Type B pancreatic cell (in vitro differentiated cells): ENCODE data around the gene LBP. TPM values are rescaled to one million over a fixed set of nuclear protein-coding genes. Genes with fewer than 3 reads are reported as not detected.

Experiments used
- DNase-seq: peaks from one replicate; pipeline ENCODE4 v3.0.0; 2021; ENCODE audit warnings: mixed read lengths; ENCODE audit not compliant: unreplicated experiment; ENCODE audit errors: extremely low spot score
- H3K27ac Mint-ChIP-seq: 2 replicates; pipeline ENCODE4 v1.8.0; 2021; ENCODE audit warnings: mild to moderate bottlenecking, mixed read lengths
- H3K27me3 Mint-ChIP-seq: 2 replicates; pipeline ENCODE4 v1.8.0; 2021; ENCODE audit warnings: mixed read lengths
- H3K36me3 Mint-ChIP-seq: 2 replicates; pipeline ENCODE4 v1.8.0; 2021; ENCODE audit warnings: mixed read lengths
- H3K4me1 Mint-ChIP-seq: one replicate; pipeline ENCODE4 v1.8.0; 2021; ENCODE audit warnings: mixed read lengths; ENCODE audit not compliant: unreplicated experiment
- H3K4me3 Mint-ChIP-seq: 2 replicates; pipeline ENCODE4 v1.8.0; 2021; ENCODE audit warnings: mild to moderate bottlenecking, mixed read lengths
- H3K9me3 Mint-ChIP-seq: 2 replicates; pipeline ENCODE4 v1.8.0; 2021; ENCODE audit warnings: mixed read lengths
- long read RNA-seq: library from polyadenylated mRNA; unstranded; transcript quantifications from one replicate; pipeline ENCODE4 v2.0.0, GENCODE V29; 2020
- total RNA-seq: library from RNA; stranded (reverse); gene quantifications from 2 replicates; pipeline ENCODE4 v1.2.1, GENCODE V29; 2021; ENCODE audit warnings: low replicate concordance
- TF ChIP-seq, protein P1 (sequence below): fragments of 200-600 bp; sonication (generic); conservative IDR thresholded peaks from 2 replicates; pipeline ENCODE4 v1.5.0; 2021; ENCODE audit warnings: antibody characterized with exemption, mild to moderate bottlenecking

Gene LBP, protein sequence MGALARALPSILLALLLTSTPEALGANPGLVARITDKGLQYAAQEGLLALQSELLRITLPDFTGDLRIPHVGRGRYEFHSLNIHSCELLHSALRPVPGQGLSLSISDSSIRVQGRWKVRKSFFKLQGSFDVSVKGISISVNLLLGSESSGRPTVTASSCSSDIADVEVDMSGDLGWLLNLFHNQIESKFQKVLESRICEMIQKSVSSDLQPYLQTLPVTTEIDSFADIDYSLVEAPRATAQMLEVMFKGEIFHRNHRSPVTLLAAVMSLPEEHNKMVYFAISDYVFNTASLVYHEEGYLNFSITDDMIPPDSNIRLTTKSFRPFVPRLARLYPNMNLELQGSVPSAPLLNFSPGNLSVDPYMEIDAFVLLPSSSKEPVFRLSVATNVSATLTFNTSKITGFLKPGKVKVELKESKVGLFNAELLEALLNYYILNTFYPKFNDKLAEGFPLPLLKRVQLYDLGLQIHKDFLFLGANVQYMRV
- not detected in 2 replicates for total RNA-seq
- long read RNA-seq, result 0 reads

DNA sequence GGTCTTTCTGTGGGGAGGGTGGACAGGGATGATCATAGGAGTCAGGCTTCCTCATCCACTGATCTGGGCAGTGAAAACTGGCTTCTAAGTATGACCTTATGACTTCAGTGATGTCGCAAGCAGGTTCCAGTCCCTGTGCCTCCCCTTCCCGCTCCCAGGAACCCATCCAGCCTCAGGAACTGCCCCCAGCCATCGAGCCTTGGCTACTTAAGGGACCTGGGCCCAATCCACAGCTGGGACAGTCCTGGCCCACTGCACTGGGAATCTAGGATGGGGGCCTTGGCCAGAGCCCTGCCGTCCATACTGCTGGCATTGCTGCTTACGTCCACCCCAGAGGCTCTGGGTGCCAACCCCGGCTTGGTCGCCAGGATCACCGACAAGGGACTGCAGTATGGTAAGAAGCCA lies at the start of gene LBP:
LBP (plus strand) TSS at position 236 of the 405 bp plus-strand sequence; CDS start at position 271, 35 bp downstream.
- H3K36me3 Mint-ChIP-seq, result no peaks in the 10 kb centered on the region
- no peak within 1 kb of the TSS for H3K27ac Mint-ChIP-seq
- no peaks in the 10 kb centered on the region for H3K9me3 Mint-ChIP-seq
- H3K27me3 Mint-ChIP-seq, result peaks cover 9% of the 10 kb centered on the region
- no peak within 1 kb of the TSS for H3K4me3 Mint-ChIP-seq
- TF ChIP-seq, protein P1, sequence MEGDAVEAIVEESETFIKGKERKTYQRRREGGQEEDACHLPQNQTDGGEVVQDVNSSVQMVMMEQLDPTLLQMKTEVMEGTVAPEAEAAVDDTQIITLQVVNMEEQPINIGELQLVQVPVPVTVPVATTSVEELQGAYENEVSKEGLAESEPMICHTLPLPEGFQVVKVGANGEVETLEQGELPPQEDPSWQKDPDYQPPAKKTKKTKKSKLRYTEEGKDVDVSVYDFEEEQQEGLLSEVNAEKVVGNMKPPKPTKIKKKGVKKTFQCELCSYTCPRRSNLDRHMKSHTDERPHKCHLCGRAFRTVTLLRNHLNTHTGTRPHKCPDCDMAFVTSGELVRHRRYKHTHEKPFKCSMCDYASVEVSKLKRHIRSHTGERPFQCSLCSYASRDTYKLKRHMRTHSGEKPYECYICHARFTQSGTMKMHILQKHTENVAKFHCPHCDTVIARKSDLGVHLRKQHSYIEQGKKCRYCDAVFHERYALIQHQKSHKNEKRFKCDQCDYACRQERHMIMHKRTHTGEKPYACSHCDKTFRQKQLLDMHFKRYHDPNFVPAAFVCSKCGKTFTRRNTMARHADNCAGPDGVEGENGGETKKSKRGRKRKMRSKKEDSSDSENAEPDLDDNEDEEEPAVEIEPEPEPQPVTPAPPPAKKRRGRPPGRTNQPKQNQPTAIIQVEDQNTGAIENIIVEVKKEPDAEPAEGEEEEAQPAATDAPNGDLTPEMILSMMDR, result no peak
- DNase-seq, result no peak
- H3K4me1 Mint-ChIP-seq, result peaks cover 9% of the 10 kb centered on the region

DNA sequence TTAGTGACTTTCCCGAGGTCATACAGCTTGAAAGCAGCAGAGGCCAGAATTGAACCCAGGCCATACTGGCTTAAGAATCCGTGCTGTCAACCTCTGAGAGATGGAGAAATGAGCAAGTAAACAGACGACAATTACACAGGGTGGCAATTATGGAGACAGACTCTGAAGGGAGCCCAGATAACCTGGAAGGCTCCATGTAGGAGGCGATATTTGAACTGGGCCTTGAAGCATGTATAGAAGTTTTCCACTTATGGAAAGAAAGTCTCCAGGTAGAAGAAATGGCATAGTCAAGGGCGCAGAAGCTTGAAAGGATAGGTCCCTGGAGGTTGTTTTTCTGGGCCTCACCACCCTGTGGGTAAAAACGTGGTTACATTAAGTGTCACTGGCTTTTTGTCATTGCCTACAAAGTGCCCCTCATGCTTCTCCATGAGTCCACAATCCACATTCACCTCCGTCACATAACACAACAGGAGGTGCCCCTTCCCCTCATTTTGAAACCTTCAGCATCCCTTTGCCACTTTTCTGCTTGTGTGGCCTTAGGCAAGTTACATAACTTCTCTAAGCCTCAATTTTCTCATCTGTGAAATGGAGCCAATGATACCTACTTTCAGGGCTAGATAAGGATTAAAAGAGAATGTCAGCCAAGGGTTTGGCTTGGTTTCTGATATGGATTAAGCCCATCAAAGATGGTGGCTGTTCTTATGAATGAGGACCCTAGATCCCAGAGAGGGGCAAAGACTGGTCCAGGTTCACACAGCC lies 48.2 kb upstream of the LBP start:
- H3K4me1 Mint-ChIP-seq, result peaks cover 12% of the 10 kb centered on the region
- no peak for DNase-seq

DNA sequence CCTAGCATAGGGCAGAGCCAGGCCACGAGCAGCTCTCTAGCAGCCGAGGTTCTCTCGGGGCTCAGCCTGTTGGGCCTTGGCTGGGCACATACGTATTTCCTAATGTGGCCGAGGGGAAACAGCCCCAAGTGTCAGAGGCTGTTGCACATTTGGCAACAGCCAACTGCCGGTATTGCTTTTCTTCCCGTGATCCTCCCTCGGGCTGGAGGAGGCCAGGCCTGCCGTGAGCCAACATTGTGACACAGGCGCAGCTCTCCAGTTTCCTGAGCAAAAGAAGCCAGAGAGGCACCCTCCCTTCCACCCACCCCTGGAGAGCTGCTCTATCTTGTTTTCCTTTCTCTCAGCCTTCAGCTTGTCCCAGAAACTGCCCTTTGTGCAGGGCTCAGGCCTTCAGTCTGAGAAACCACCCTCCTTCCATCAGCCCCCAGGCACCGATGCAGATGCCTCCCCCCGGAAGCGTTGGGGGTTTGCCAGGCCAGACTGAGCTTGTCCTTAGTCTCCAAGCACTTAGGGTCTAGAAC lies 47.5 kb upstream of the LBP start:
- Mint-ChIP-seq H3K4me1 (peaks cover 12% of the 10 kb centered on the region), H3K27me3 (no peaks in the 10 kb centered on the region), H3K36me3 (no peaks in the 10 kb centered on the region), H3K27ac (peak overlapping the region; percentile 68), H3K9me3 (no peaks in the 10 kb centered on the region), H3K4me3 (no peak overlapping the region)
- DNase-seq, result no peak
- TF ChIP-seq, protein P1, result no peak

More for the DNA sequence above, 48.2 kb upstream of the LBP start:
- TF ChIP-seq, protein P1, result no peak
- no peaks in the 10 kb centered on the region for H3K9me3 Mint-ChIP-seq
- H3K27me3 Mint-ChIP-seq, result no peaks in the 10 kb centered on the region
- H3K27ac Mint-ChIP-seq, result no peak overlapping the region
- H3K36me3 Mint-ChIP-seq, result no peaks in the 10 kb centered on the region
- H3K4me3 Mint-ChIP-seq, result no peak overlapping the region

DNA sequence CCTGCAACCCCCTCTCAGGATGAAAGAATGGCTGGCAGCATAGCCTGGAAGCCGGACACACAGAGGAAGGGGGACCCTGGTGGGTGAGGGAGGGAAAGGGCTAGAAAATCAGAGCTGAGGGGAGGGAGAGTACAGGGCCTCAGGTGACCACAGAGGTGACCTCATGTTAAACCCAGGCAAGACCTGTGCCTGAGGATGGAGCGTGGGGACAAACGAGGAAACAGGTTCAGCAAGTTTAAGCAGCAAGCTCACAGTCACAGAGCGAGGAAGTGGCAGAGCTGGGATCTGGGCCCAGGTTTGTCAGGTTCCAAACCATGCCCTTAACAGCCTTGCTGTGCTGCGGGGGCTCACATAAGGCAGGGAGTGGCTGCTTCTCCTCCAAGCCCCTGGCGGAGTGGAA lies 46.3 kb upstream of the LBP start:
- Mint-ChIP-seq H3K36me3 (no peaks in the 10 kb centered on the region), H3K4me3 (no peak overlapping the region), H3K27me3 (no peaks in the 10 kb centered on the region), H3K9me3 (no peaks in the 10 kb centered on the region), H3K27ac (peak overlapping the region; percentile 53), H3K4me1 (peaks cover 11% of the 10 kb centered on the region)
- TF ChIP-seq, protein P1, result no peak
- DNase-seq, result no peak

DNA sequence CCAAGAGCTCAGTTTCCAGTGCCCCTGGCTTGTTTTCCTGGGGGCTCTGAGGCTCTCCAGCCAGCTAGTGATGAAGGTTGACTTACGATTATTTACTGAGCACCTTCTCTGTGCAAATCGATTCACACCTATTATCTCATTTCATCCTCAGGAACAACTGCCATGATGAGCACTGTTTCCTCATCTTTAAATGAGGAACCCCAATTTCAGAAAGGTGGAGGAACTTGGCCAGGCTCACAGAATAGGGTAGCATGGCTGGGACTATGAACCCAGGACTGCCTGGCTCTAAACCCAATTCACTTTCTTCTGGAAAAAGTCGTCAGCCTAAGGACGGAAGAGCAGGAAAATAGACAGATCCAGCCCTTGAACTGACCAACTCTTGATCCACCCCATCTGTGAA lies 45.8 kb upstream of the LBP start:
- no peaks in the 10 kb centered on the region for H3K9me3 Mint-ChIP-seq
- no peaks in the 10 kb centered on the region for H3K27me3 Mint-ChIP-seq
- H3K4me1 Mint-ChIP-seq, result peaks cover 11% of the 10 kb centered on the region
- H3K27ac Mint-ChIP-seq, result peak overlapping the region; percentile 53
- no peak for DNase-seq
- no peaks in the 10 kb centered on the region for H3K36me3 Mint-ChIP-seq
- H3K4me3 Mint-ChIP-seq, result no peak overlapping the region
- TF ChIP-seq, protein P1, result no peak
